ENCODE measurements around the gene RTN1.

DNA sequence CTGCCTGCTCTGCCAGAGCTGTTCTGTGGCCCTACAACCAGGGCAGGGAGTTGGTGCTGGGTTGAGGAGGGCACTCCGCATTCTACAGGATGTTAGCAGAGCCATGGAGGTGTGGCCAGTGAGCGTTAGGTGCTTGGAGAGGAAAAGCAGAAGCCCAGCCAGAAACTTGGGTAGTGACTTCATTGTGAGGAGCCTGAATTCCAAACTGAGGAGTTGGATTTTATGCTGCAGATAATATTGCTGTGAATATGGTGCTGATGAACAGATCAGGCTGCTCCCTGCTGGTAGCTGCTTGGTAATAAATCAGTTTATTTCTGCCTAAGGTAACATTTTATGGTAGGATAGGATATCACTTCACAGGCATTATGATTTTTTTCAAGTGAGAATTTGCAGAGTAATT is 286.8 kb downstream of the RTN1 start:
- TF ChIP-seq, protein P1, sequence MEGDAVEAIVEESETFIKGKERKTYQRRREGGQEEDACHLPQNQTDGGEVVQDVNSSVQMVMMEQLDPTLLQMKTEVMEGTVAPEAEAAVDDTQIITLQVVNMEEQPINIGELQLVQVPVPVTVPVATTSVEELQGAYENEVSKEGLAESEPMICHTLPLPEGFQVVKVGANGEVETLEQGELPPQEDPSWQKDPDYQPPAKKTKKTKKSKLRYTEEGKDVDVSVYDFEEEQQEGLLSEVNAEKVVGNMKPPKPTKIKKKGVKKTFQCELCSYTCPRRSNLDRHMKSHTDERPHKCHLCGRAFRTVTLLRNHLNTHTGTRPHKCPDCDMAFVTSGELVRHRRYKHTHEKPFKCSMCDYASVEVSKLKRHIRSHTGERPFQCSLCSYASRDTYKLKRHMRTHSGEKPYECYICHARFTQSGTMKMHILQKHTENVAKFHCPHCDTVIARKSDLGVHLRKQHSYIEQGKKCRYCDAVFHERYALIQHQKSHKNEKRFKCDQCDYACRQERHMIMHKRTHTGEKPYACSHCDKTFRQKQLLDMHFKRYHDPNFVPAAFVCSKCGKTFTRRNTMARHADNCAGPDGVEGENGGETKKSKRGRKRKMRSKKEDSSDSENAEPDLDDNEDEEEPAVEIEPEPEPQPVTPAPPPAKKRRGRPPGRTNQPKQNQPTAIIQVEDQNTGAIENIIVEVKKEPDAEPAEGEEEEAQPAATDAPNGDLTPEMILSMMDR (IDR thresholded peaks at IDR 0.05; ENCODE audit: poor library complexity, severe bottlenecking), result no peak
- TF ChIP-seq EZH2 (IDR thresholded peaks at IDR 0.05; ENCODE audit: borderline replicate concordance, insufficient read depth, low read length, poor library complexity, severe bottlenecking), result no peak
- TF ChIP-seq TAF1 (IDR thresholded peaks at IDR 0.05; ENCODE audit: low read depth), result no peak
- no peak for TF ChIP-seq POLR2AphosphoS5 (IDR thresholded peaks at IDR 0.05)

Measured in neural cell (in vitro differentiated cells).